ENCODE measurements around the gene SMS.

SMS gene

GRCh38 chrX:21940356-21940829 is at the start of gene SMS:
SMS (plus strand) TSS chrX:21940709; CDS start chrX:21940825, 116 bp downstream.
- ATAC-seq (replicated peaks; ENCODE audit: extremely low read depth, poor library complexity, severe bottlenecking), result peak; percentile 56
- no peaks in the 10 kb centered on the region for H3K9me3 Mint-ChIP-seq
- no peaks in the 10 kb centered on the region for H3K27me3 Mint-ChIP-seq
- peak within 1 kb of the TSS; percentile 72 for H3K4me3 Mint-ChIP-seq
- H3K27ac Mint-ChIP-seq (ENCODE audit: low read depth), result peak within 1 kb of the TSS; percentile 72
- peaks cover 10% of the 10 kb centered on the region for H3K36me3 Mint-ChIP-seq (ENCODE audit: insufficient read depth)
- DNase-seq (ENCODE audit: low spot score in 2 of 2), result peak in 1 of 2 donors; percentile 9
- H3K4me1 Mint-ChIP-seq, result peaks cover 19% of the 10 kb centered on the region

DNA sequence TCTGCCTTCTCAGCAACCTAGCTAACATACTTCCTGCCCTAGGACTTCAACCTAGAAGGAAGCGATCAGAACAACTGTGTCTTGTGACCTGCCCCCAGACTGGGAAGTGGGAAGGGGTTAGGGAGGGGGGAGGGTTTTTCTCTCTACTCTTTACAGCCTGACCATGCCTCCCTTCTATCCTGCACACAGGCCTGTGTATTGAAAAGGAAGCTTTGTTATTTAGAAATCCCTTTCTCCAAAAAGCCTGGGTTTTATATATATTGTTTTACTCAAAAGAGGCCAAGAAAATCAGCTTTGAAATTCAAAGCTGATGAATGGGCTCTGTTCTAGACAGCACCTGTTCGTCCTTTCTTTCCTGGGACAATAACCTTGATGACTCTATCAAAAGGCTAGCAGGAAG is 35.2 kb upstream of the SMS start:
- Mint-ChIP-seq H3K27me3 (no peaks in the 10 kb centered on the region), H3K4me3 (no peak overlapping the region), H3K9me3 (no peaks in the 10 kb centered on the region), H3K27ac (ENCODE audit: low read depth) (no peak overlapping the region), H3K36me3 (ENCODE audit: insufficient read depth) (no peaks in the 10 kb centered on the region), H3K4me1 (no peaks in the 10 kb centered on the region)
- DNase-seq (ENCODE audit: low spot score in 2 of 2) (no peak), ATAC-seq (replicated peaks; ENCODE audit: extremely low read depth, poor library complexity, severe bottlenecking) (no peak)

- no peaks in the 10 kb centered on the region for H3K27me3 Mint-ChIP-seq
- no peak overlapping the region for H3K27ac Mint-ChIP-seq (ENCODE audit: low read depth)
- H3K4me3 Mint-ChIP-seq, result no peak overlapping the region
- no peaks in the 10 kb centered on the region for H3K4me1 Mint-ChIP-seq
- ATAC-seq (replicated peaks; ENCODE audit: extremely low read depth, poor library complexity, severe bottlenecking) (no peak), DNase-seq (ENCODE audit: low spot score in 2 of 2) (no peak)
- H3K36me3 Mint-ChIP-seq (ENCODE audit: insufficient read depth), result no peaks in the 10 kb centered on the region
- H3K9me3 Mint-ChIP-seq, result no peaks in the 10 kb centered on the region
These were observed 34.6 kb upstream of the SMS start for GRCh38 chrX:21905953-21906352.

DNA sequence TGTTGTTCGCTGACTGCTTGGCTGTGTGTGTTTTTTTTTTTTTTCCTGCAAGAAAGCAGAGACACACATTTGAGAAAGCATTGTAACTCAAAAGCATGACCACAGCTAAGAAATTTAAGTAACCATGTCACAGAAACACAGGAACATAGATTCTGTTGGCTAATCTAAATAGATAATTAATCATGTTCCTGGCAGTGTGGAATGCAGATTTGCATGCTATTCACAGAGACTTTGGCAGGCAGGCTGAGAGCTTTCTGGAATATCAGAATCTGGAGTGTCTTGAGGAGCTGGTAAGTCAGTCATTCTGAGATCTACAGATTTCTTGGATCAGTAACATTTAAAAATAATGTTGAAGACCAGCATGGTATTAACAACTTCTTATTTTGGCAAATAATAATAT is 33.2 kb upstream of the SMS start:
- H3K4me1 Mint-ChIP-seq, result no peaks in the 10 kb centered on the region
- no peaks in the 10 kb centered on the region for H3K9me3 Mint-ChIP-seq
- no peak overlapping the region for H3K4me3 Mint-ChIP-seq
- H3K36me3 Mint-ChIP-seq (ENCODE audit: insufficient read depth), result no peaks in the 10 kb centered on the region
- H3K27ac Mint-ChIP-seq (ENCODE audit: low read depth), result no peak overlapping the region
- DNase-seq (ENCODE audit: low spot score in 2 of 2) (no peak), ATAC-seq (replicated peaks; ENCODE audit: extremely low read depth, poor library complexity, severe bottlenecking) (no peak)
- H3K27me3 Mint-ChIP-seq, result no peaks in the 10 kb centered on the region

DNA sequence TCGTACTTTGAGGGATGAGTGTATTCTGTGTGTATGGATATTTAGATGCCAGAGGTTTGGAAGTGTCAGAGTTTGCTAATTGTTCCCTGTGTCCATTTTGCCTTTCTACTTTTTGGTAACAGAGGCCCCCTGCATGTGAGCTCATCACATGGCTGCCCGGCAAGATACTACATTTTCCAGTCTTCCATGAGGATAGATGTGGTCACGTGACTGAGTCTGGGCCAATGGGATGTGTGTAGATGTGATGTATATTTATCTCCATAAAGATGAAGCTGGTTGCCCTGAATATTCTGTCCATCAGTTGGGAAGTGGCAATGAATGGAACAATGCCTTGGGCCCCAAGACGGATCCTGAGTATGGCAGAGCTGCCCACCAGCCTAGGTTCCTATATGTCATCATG is 29.0 kb upstream of the SMS start:
- DNase-seq (ENCODE audit: low spot score in 2 of 2) (no peak), ATAC-seq (replicated peaks; ENCODE audit: extremely low read depth, poor library complexity, severe bottlenecking) (no peak)

DNA sequence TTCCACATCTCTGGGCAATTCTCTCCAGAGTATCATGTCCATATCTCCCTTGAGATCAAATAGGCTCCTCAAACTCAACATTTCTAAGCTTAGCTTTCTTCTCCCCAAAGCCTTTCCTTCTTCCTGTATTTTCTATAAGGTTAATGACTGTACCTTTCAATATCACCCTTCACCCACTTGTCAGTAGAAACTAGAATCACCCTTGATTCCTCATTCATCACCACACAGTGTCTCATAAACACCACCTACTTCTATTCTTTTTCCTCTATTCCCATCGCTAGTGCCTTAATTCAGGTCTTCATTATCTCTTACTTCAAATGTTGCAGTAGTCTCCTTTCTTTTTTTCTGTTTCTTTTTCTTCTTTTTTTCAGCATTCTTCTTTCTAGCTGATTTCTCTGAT is 28.3 kb upstream of the SMS start:
- Mint-ChIP-seq H3K9me3 (no peaks in the 10 kb centered on the region), H3K36me3 (ENCODE audit: insufficient read depth) (no peaks in the 10 kb centered on the region), H3K4me3 (no peak overlapping the region), H3K4me1 (no peaks in the 10 kb centered on the region), H3K27ac (ENCODE audit: low read depth) (no peak overlapping the region), H3K27me3 (no peaks in the 10 kb centered on the region)
- DNase-seq (ENCODE audit: low spot score in 2 of 2) (no peak), ATAC-seq (replicated peaks; ENCODE audit: extremely low read depth, poor library complexity, severe bottlenecking) (no peak)

More for the DNA sequence above, 29.0 kb upstream of the SMS start:
- no peak overlapping the region for H3K4me3 Mint-ChIP-seq
- no peaks in the 10 kb centered on the region for H3K36me3 Mint-ChIP-seq (ENCODE audit: insufficient read depth)
- no peaks in the 10 kb centered on the region for H3K9me3 Mint-ChIP-seq
- no peak overlapping the region for H3K27ac Mint-ChIP-seq (ENCODE audit: low read depth)
- H3K27me3 Mint-ChIP-seq, result no peaks in the 10 kb centered on the region
- no peaks in the 10 kb centered on the region for H3K4me1 Mint-ChIP-seq

DNA sequence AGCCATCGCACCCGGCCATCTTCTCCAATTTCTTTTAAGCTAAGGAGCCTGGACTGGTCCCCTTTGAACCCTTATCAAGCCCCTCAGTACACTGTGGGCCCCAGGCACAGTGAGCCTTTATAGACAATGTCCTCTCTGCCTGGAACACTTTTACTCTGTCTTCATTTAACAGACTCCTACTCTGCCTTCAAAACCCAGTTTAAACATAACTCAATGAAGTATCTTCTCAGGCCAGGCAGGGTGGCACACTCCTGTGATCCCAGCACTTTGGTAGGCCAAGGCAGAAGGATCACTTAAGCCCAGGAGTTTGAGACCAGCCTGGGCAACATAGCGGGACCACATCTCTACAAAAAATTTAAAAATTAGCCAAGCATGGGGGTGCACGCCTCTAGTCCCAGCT is 27.5 kb upstream of the SMS start:
- no peaks in the 10 kb centered on the region for H3K27me3 Mint-ChIP-seq
- H3K4me1 Mint-ChIP-seq, result no peaks in the 10 kb centered on the region
- DNase-seq (ENCODE audit: low spot score in 2 of 2), result no peak
- no peaks in the 10 kb centered on the region for H3K9me3 Mint-ChIP-seq
- no peak overlapping the region for H3K27ac Mint-ChIP-seq (ENCODE audit: low read depth)
- ATAC-seq (replicated peaks; ENCODE audit: extremely low read depth, poor library complexity, severe bottlenecking), result no peak
- no peak overlapping the region for H3K4me3 Mint-ChIP-seq
- no peaks in the 10 kb centered on the region for H3K36me3 Mint-ChIP-seq (ENCODE audit: insufficient read depth)

- Mint-ChIP-seq H3K9me3 (peaks cover 6% of the 10 kb centered on the region), H3K4me3 (no peak overlapping the region), H3K27me3 (no peaks in the 10 kb centered on the region)
These were observed 14.4 kb upstream of the SMS start for GRCh38 chrX:21926116-21926515.

GRCh38 chrX:21926527-21927278 is 13.8 kb upstream of the SMS start:
- DNase-seq (ENCODE audit: low spot score in 2 of 2) (no peak), ATAC-seq (replicated peaks; ENCODE audit: extremely low read depth, poor library complexity, severe bottlenecking) (no peak)
- Mint-ChIP-seq H3K27me3 (no peaks in the 10 kb centered on the region), H3K36me3 (ENCODE audit: insufficient read depth) (no peaks in the 10 kb centered on the region), H3K9me3 (peaks cover 6% of the 10 kb centered on the region), H3K27ac (ENCODE audit: low read depth) (no peak overlapping the region), H3K4me1 (peaks cover 3% of the 10 kb centered on the region), H3K4me3 (no peak overlapping the region)

More at GRCh38 chrX:21926116-21926515, 14.4 kb upstream of the SMS start:
- peaks cover 3% of the 10 kb centered on the region for H3K4me1 Mint-ChIP-seq
- H3K27ac Mint-ChIP-seq (ENCODE audit: low read depth), result no peak overlapping the region
- no peaks in the 10 kb centered on the region for H3K36me3 Mint-ChIP-seq (ENCODE audit: insufficient read depth)
- DNase-seq (ENCODE audit: low spot score in 2 of 2) (no peak), ATAC-seq (replicated peaks; ENCODE audit: extremely low read depth, poor library complexity, severe bottlenecking) (no peak)

DNA sequence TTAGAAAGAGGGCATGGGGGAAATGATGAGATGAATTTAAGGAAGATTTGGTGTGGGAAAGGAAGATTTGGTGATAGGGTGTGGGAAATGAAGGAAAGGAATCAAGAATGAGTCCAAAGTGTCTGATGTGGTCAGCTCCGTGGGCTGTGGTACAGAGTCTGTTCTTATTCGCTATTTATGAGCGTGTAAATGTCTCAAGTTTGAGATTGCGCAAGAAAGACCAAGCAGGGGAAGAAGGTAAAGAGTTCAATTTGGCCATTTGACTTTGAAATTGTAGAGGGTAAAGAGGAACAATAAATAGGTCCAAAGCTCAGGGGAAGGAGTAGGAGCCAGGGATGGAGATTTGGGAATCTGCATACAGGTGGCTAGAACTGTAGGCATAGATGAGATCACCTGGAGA is 11.3 kb upstream of the SMS start:
- no peaks in the 10 kb centered on the region for H3K36me3 Mint-ChIP-seq (ENCODE audit: insufficient read depth)
- ATAC-seq (replicated peaks; ENCODE audit: extremely low read depth, poor library complexity, severe bottlenecking) (no peak), DNase-seq (ENCODE audit: low spot score in 2 of 2) (no peak)
- peak overlapping the region; percentile 1 for H3K27ac Mint-ChIP-seq (ENCODE audit: low read depth)
- H3K4me3 Mint-ChIP-seq, result no peak overlapping the region
- peaks cover 3% of the 10 kb centered on the region for H3K4me1 Mint-ChIP-seq
- peaks cover 6% of the 10 kb centered on the region for H3K9me3 Mint-ChIP-seq
- no peaks in the 10 kb centered on the region for H3K27me3 Mint-ChIP-seq

GRCh38 chrX:21930986-21931385 is 9.5 kb upstream of the SMS start:
- Mint-ChIP-seq H3K36me3 (ENCODE audit: insufficient read depth) (no peaks in the 10 kb centered on the region), H3K27me3 (no peaks in the 10 kb centered on the region), H3K9me3 (peaks cover 6% of the 10 kb centered on the region), H3K4me1 (peaks cover 3% of the 10 kb centered on the region), H3K4me3 (no peak overlapping the region), H3K27ac (ENCODE audit: low read depth) (no peak overlapping the region)
- no peak for DNase-seq (ENCODE audit: low spot score in 2 of 2)
- ATAC-seq (replicated peaks; ENCODE audit: extremely low read depth, poor library complexity, severe bottlenecking), result no peak

DNA sequence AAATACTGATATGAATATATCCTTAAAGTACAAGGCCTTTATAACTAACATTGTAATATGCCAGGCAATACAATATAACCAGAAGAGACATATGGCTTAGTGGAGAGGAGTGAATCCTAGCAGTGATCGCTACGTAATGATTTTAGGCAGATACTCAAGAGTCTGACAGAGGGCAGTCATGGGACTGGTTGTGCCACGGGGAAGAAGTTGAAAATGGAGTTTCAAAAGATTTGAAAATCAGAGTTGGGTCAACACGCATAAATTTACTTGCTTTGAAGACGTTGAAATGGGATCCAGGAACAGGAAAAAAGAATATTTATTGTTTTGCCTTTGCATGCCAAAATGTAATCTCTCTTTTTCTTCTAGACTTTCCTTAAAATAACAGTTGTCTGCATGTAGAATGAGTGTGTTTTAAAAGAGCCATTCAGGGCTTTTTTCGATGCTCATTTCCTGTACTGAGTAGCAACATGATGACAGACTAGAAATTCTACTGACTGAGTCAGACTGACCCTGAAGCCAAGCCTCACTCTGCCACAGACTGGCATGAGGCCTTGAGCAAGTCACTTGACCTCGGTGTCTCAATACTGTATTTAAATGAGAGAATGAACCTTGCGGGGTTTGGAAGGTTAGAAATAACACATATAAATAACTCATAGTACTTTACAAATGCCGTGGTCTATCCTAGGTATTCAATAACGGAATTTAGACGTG is 8.1 kb upstream of the SMS start:
- Mint-ChIP-seq H3K27ac (ENCODE audit: low read depth) (no peak overlapping the region), H3K4me1 (peaks cover 3% of the 10 kb centered on the region), H3K4me3 (no peak overlapping the region), H3K9me3 (peaks cover 6% of the 10 kb centered on the region), H3K27me3 (no peaks in the 10 kb centered on the region), H3K36me3 (ENCODE audit: insufficient read depth) (no peaks in the 10 kb centered on the region)
- DNase-seq (ENCODE audit: low spot score in 2 of 2) (no peak), ATAC-seq (replicated peaks; ENCODE audit: extremely low read depth, poor library complexity, severe bottlenecking) (no peak)

- Mint-ChIP-seq H3K4me3 (no peak overlapping the region), H3K4me1 (peaks cover 3% of the 10 kb centered on the region), H3K36me3 (ENCODE audit: insufficient read depth) (no peaks in the 10 kb centered on the region), H3K27ac (ENCODE audit: low read depth) (no peak overlapping the region), H3K9me3 (peaks cover 6% of the 10 kb centered on the region), H3K27me3 (no peaks in the 10 kb centered on the region)
- ATAC-seq (replicated peaks; ENCODE audit: extremely low read depth, poor library complexity, severe bottlenecking) (no peak), DNase-seq (ENCODE audit: low spot score in 2 of 2) (no peak)
These were observed 7.4 kb upstream of the SMS start for GRCh38 chrX:21933077-21933476.

Data from central memory CD8-positive, alpha-beta T cell (primary cell).